ENCODE measurements around the gene AP1S3. TPM values are rescaled to one million over a fixed set of nuclear protein-coding genes. Genes with fewer than 3 reads are reported as not detected.

Gene AP1S3
- total and polyA plus RNA-seq, 2 donors (not counting 3 experiments of a cell fraction or from before 2014, with no cell fraction given): 0.69 to 3.8 TPM

GRCh38 chr2:223727562-223727961, 109.8 kb downstream of the AP1S3 start:
- Histone ChIP-seq H3K27me3 (ENCODE audit: control insufficient read depth in 2 of 2, insufficient read depth in 2 of 2, low read length in 2 of 2) (no peaks in the 10 kb centered on the region), H3K4me2 (ENCODE audit: insufficient read depth, low read length) (no peak overlapping the region), H3K79me2 (ENCODE audit: control insufficient read depth, insufficient read depth, low read length) (no peaks in the 10 kb centered on the region), H4K20me1 (replicated peaks; ENCODE audit: control insufficient read depth, extremely low read depth, insufficient read depth, low read length) (no peaks in the 10 kb centered on the region), H3K36me3 (ENCODE audit: control insufficient read depth in 2 of 2, extremely low read depth in 1 of 2, insufficient read depth in 2 of 2, low read length in 2 of 2) (no peaks in the 10 kb centered on the region), H2AFZ (ENCODE audit: low read depth, low read length) (peak overlapping the region; percentile 67), H3K4me1 (ENCODE audit: control insufficient read depth, extremely low read depth, insufficient read depth, low read length) (peaks cover 30% of the 10 kb centered on the region), H3K9me3 (replicated peaks; ENCODE audit: control insufficient read depth, insufficient read depth, low read length) (no peaks in the 10 kb centered on the region), H3K4me3 (replicated peaks in 1 of 3; ENCODE audit: insufficient read depth in 1 of 3, low read depth in 1 of 3, low read length in 3 of 3) (no peak overlapping the region), H3K9me1 (replicated peaks; ENCODE audit: control insufficient read depth, extremely low read depth, insufficient read depth, low read length) (no peaks in the 10 kb centered on the region), H3K9ac (replicated peaks; ENCODE audit: extremely low read depth, insufficient read depth, low read length) (peak overlapping the region; percentile 2), H3K27ac (ENCODE audit: insufficient read depth, low read depth, low read length) (peak overlapping the region; percentile 14)
- FAIRE-seq (peak; percentile 85), DNase-seq (ENCODE audit: low read depth, low spot score) (peak; percentile 60)
- TF ChIP-seq EZH2 (IDR thresholded peaks at IDR 0.05; ENCODE audit: borderline replicate concordance, low read depth, low read length, severe bottlenecking) (no peak), CTCF (IDR thresholded peaks at IDR 0.05; ENCODE audit: extremely low read depth in 1 of 2, insufficient read depth in 1 of 2, low read depth in 1 of 2, low read length in 2 of 2) (peak; percentile 38 to 48), POLR2A (IDR thresholded peaks at IDR 0.05; ENCODE audit: low read depth, low read length) (no peak), GATA2 (IDR thresholded peaks at IDR 0.05; ENCODE audit: insufficient read depth, insufficient read length, low read depth, low read length) (no peak), JUN (IDR thresholded peaks at IDR 0.05; ENCODE audit: borderline replicate concordance, insufficient read depth, insufficient read length, low read depth) (no peak)
- POLR2A ChIA-PET: no interaction called here
- CTCF ChIA-PET: interaction anchor here (0.7 to 5.4 kb wide), 14 partner anchors 10 to 145 kb away, joined by 3 to 61 read pairs (median 6); no protein-coding TSS in a partner anchor
- intact Hi-C loops (cut with micrococcal nuclease): loop anchor here (1.0 to 10.0 kb wide), 4 partner anchors 71 to 415 kb away; partner anchors contain the start of gene MRPL44
- no TSS peak for BruUV-seq (replicated peaks)
- dilution Hi-C loops (cut with MboI; ENCODE audit: extremely low pct_ligation_motif_present, low sequenced_read_pairs): no loop called here
